ENCODE measurements around the gene BACH2.

BACH2 gene

GRCh38 chr6:89963391-89963790 is 333.3 kb downstream of the BACH2 start:
- Histone ChIP-seq H4K20me1 (ENCODE audit: insufficient read depth) (no peaks in the 10 kb centered on the region), H3K4me2 (no peak overlapping the region)

GRCh38 chr6:89961481-89961880 is 335.2 kb downstream of the BACH2 start:
- no peak for TF ChIP-seq CTCF (conservative IDR thresholded peaks at IDR 0.05; ENCODE audit: low read depth, low read length)
- Histone ChIP-seq H2AFZ (ENCODE audit: low read depth) (no peak overlapping the region), H3K79me2 (ENCODE audit: insufficient read depth, low read depth) (no peaks in the 10 kb centered on the region), H3K4me3 (IDR thresholded peaks at IDR 0.05; ENCODE audit: insufficient read depth, low read depth, low read length) (no peak overlapping the region), H3K27me3 (ENCODE audit: insufficient read depth, low read depth) (no peaks in the 10 kb centered on the region), H3K27ac (no peak overlapping the region), H3K36me3 (ENCODE audit: insufficient read depth) (no peaks in the 10 kb centered on the region), H3K4me2 (no peak overlapping the region), H3K4me1 (ENCODE audit: low read depth, poor library complexity, severe bottlenecking) (no peaks in the 10 kb centered on the region), H3K9ac (no peak overlapping the region), H4K20me1 (ENCODE audit: insufficient read depth) (no peaks in the 10 kb centered on the region)

More at GRCh38 chr6:89963391-89963790, 333.3 kb downstream of the BACH2 start:
- Histone ChIP-seq H3K9ac (no peak overlapping the region), H3K27me3 (ENCODE audit: insufficient read depth, low read depth) (no peaks in the 10 kb centered on the region), H3K27ac (no peak overlapping the region), H3K36me3 (ENCODE audit: insufficient read depth) (no peaks in the 10 kb centered on the region), H2AFZ (ENCODE audit: low read depth) (no peak overlapping the region), H3K4me3 (IDR thresholded peaks at IDR 0.05; ENCODE audit: insufficient read depth, low read depth, low read length) (no peak overlapping the region), H3K4me1 (ENCODE audit: low read depth, poor library complexity, severe bottlenecking) (no peaks in the 10 kb centered on the region), H3K79me2 (ENCODE audit: insufficient read depth, low read depth) (no peaks in the 10 kb centered on the region)
- TF ChIP-seq CTCF (conservative IDR thresholded peaks at IDR 0.05; ENCODE audit: low read depth, low read length) = no peak

- H3K27me3 ChIP-seq (ENCODE audit: insufficient read depth, low read depth) = no peaks in the 10 kb centered on the region
These were observed 336.8 kb downstream of the BACH2 start for GRCh38 chr6:89959883-89960282.

GRCh38 chr6:89956182-89956581 is 340.5 kb downstream of the BACH2 start:
- no peaks in the 10 kb centered on the region for H3K79me2 ChIP-seq (ENCODE audit: insufficient read depth, low read depth)

More at GRCh38 chr6:89959883-89960282, 336.8 kb downstream of the BACH2 start:
- Histone ChIP-seq H3K4me1 (ENCODE audit: low read depth, poor library complexity, severe bottlenecking) (peaks cover 3% of the 10 kb centered on the region), H2AFZ (ENCODE audit: low read depth) (no peak overlapping the region), H3K36me3 (ENCODE audit: insufficient read depth) (no peaks in the 10 kb centered on the region), H3K4me2 (no peak overlapping the region), H3K4me3 (IDR thresholded peaks at IDR 0.05; ENCODE audit: insufficient read depth, low read depth, low read length) (no peak overlapping the region), H3K9ac (no peak overlapping the region), H4K20me1 (ENCODE audit: insufficient read depth) (no peaks in the 10 kb centered on the region), H3K79me2 (ENCODE audit: insufficient read depth, low read depth) (no peaks in the 10 kb centered on the region), H3K27ac (no peak overlapping the region)
- TF ChIP-seq CTCF (conservative IDR thresholded peaks at IDR 0.05; ENCODE audit: low read depth, low read length) = no peak

More at GRCh38 chr6:89956182-89956581, 340.5 kb downstream of the BACH2 start:
- Histone ChIP-seq H3K4me3 (IDR thresholded peaks at IDR 0.05; ENCODE audit: insufficient read depth, low read depth, low read length) (no peak overlapping the region), H3K27me3 (ENCODE audit: insufficient read depth, low read depth) (no peaks in the 10 kb centered on the region), H3K9ac (no peak overlapping the region), H4K20me1 (ENCODE audit: insufficient read depth) (no peaks in the 10 kb centered on the region), H3K4me2 (no peak overlapping the region), H3K4me1 (ENCODE audit: low read depth, poor library complexity, severe bottlenecking) (peaks cover 4% of the 10 kb centered on the region), H3K27ac (no peak overlapping the region), H3K36me3 (ENCODE audit: insufficient read depth) (no peaks in the 10 kb centered on the region), H2AFZ (ENCODE audit: low read depth) (no peak overlapping the region)
- TF ChIP-seq CTCF (conservative IDR thresholded peaks at IDR 0.05; ENCODE audit: low read depth, low read length) = no peak
